Fibroblast of skin of left biceps (primary cell): ENCODE results near the gene SLC25A26.
A peak's percentile ranks its signal among the peaks of the same experiment; 100 is the strongest.

Experiments used
- DNase-seq, 2 experiments: peaks; one replicate each; pipeline ENCODE4 v3.0.0-alpha.2; 2013; ENCODE audit warnings: low read depth in 2 of 2

SLC25A26 gene

DNA sequence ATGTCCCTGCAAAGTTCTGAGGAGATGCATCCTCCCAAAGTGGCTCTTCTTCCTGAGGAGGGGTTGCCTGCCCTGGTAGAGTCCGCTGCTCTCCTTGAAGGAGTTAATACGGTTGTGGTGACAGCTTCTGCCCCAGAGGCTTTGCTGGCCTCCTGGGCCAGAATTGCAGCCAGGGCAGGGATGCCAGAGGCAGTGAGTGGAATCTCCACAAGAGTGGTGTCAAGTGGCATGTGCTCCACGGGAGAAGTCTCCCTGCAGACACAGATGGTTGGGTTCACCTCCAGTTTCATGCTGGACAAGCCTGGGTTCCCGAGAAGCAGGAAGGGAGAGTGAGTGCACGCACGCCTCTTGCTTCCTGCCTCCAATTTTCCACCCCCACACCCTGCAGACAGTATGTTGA is 105.5 kb downstream of the SLC25A26 start:
- no peak for DNase-seq

- DNase-seq: no peak
Observed at GRCh38 chr3:66335671-66336070, 114.9 kb downstream of the SLC25A26 start.

DNA sequence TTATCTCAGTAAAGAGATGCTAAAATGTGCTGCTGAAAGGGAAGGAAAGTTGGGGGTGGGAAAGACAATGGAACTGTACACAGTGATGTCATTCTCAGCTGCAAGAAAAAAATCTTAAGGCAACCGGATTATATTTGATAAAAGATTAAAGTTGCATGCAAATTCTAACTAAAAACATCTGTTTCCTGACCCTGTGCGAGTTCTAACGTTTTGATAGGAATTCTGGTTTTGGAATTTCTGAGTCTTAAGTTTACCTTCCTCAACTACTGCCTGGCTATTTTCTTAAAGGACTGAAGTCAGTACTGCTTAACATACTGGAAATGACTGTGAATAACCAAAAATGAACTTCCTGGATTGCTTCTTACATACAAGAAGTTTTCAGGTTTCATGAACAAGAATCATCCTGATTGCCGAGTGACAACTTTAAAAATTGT is 115.5 kb downstream of the SLC25A26 start:
- DNase-seq: peak; percentile 62 to 67

- no peak for DNase-seq
Observed at GRCh38 chr3:66338927-66339326, 118.1 kb downstream of the SLC25A26 start.

- DNase-seq: peak; percentile 51 to 60
Observed at GRCh38 chr3:66342717-66343356, 122.0 kb downstream of the SLC25A26 start.

- DNase-seq: no peak
Observed at GRCh38 chr3:66344391-66344811, 123.6 kb downstream of the SLC25A26 start.

GRCh38 chr3:66344848-66345578 is 124.2 kb downstream of the SLC25A26 start:
- no peak for DNase-seq

DNA sequence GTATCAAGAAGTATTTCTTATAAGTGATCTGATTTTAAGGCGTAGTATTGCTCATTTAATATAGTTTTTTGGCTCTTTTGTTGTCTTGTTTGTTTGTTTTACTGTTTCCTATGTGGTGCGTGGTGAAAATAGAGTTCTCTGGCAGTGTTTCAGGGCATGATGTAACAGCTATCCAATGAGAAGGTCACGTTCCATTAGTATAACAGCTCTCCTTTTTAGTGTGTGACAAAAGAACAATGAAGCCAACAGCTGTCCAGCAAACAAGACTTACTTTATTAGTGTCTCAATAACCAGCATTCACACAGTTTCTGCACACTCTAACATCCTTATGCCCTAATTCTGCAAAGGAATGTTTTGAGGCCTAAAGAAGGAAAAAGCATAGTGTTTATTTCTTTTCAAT is 127.9 kb downstream of the SLC25A26 start:
- no peak for DNase-seq

GRCh38 chr3:66350601-66351000 is 129.8 kb downstream of the SLC25A26 start:
- no peak for DNase-seq

GRCh38 chr3:66353039-66353438 is 132.2 kb downstream of the SLC25A26 start:
- no peak for DNase-seq

- no peak for DNase-seq
Observed at GRCh38 chr3:66353530-66353929, 132.7 kb downstream of the SLC25A26 start.

- no peak for DNase-seq
Observed at GRCh38 chr3:66354001-66354400, 133.2 kb downstream of the SLC25A26 start.

DNA sequence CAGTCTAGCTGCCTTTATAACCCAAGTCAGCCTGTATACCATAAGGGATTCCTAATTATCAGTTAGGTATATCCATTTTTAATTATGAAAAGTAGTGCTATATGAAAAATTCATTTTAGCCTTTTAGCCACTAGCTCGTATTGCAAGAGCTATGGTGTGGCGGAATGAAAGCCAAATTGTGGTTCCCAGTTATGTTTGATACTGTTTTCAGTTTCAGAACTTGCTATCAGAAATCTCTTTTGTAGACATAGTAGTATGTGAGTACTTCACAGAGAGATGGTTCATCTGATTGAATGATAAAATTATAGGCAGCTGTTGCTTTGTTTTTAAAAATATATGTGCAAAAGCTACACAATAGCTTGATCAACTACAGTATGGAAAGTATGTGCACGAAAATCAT is 134.6 kb downstream of the SLC25A26 start:
- no peak for DNase-seq

- no peak for DNase-seq
Observed at GRCh38 chr3:66355997-66356396, 135.2 kb downstream of the SLC25A26 start.

DNA sequence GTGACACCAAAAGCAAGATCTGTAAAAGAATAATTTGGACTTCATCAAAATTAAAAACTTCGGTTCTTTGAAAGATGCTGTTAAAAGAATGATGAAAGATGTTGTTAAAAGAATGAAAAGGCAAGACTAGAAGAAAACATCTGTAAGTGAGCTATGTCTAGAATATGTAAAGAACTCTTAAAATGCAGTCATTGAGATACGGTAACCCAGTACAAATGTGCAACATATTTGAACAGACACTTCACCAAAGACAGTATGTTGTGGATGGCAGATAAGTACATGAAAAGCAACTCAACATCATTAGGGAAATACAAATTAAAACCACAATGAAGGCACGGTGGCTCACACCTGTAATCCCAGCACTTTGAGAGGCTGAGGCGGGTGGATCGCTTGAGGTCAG is 140.6 kb downstream of the SLC25A26 start:
- no peak for DNase-seq

DNA sequence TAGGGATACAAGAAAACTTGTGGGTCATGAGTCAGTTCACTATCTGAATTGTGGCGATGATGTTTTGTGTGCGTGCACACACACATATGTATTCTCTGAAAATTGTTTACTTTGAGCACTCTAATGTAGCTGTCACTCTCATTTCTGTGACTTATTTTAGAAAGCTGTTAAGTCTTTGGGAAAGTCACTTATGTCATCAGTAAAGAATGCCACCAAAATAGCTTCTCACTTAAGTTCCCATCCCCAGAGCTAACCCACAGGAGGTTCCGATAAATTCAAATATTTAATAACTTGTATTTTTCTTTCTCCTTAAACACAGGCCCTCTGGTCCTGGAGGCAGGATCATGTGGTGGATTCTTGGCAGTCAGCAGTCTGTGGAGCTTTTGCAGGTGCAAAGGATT is 141.7 kb downstream of the SLC25A26 start:
- peak; percentile 43 to 53 for DNase-seq

GRCh38 chr3:66363148-66363547 is 142.3 kb downstream of the SLC25A26 start:
- DNase-seq: no peak

- no peak for DNase-seq
Observed at GRCh38 chr3:66365080-66365479, 144.3 kb downstream of the SLC25A26 start.

- DNase-seq: no peak
Observed at GRCh38 chr3:66366747-66367146, 145.9 kb downstream of the SLC25A26 start.

- no peak for DNase-seq
Observed at GRCh38 chr3:66367979-66368378, 147.2 kb downstream of the SLC25A26 start.

DNA sequence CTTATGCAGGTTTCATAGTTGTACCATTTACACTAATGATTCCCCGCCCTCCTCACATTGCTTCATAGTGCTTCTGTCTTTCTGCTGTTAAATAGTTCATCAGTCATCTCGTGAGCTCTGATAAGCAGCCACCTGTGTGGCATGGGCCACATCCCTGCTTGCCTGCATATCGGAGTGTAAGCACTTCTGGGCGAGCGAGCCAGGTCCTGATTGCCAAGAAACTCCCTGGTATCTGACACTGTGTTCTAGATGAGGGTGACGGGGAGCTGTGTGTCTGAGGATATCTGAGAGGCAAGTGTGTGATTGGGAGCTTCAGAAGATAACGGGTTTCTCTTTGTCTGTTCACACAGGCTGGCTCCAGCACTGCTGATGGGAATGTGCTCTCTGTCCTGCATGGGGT is 149.4 kb downstream of the SLC25A26 start:
- DNase-seq: no peak

DNA sequence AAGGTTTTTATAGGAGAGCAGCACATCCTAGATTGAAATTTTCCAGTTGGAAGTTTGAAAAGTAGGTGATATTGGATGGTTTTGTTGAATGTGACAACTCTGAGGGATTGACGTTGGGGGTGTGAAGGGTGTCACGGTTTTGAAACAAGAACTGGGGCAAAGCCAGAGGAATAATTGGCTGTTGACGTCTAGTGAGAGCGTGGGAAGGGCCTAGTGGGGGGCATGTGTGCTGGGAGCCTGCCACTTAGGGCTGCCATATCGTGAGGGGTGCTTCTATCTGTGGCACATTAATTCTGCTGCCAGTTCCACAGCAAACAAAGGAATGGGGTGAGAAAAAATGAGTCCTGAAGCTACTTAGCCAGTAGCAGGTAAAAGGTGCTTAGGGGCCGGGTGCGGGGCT is 150.6 kb downstream of the SLC25A26 start:
- no peak for DNase-seq

- DNase-seq: no peak
Observed at GRCh38 chr3:66372681-66373350, 152.0 kb downstream of the SLC25A26 start.
